ENCODE measurements around the gene PERCC1. TPM values are rescaled to one million over a fixed set of nuclear protein-coding genes. Genes with fewer than 3 reads are reported as not detected.
"Not testable (repeated sequence)": the region's sequence is repeated elsewhere in the genome, so short reads cannot be mapped to it uniquely, and the experiment has no call there.

PERCC1 gene
- total RNA-seq, 1 donor from 2014 or later: not detected

GRCh38 chr16:1437606-1438005 lies 6.7 kb downstream of the PERCC1 start:
- no peak overlapping the region for H3K4me3 ChIP-seq (ENCODE audit: low read depth, low read length)
- H3K36me3 ChIP-seq (ENCODE audit: control insufficient read depth, insufficient read depth, low read length): no peaks in the 10 kb centered on the region
- H3K27me3 ChIP-seq (ENCODE audit: control insufficient read depth, insufficient read depth, low read length): peaks cover 17% of the 10 kb centered on the region
- no peak for TF ChIP-seq CTCF (IDR thresholded peaks at IDR 0.05; ENCODE audit: insufficient read depth, low read length, poor library complexity, severe bottlenecking)
- DNase-seq (ENCODE audit: low read depth): no peak

GRCh38 chr16:1438229-1439057 lies 7.6 kb downstream of the PERCC1 start:
- TF ChIP-seq CTCF (IDR thresholded peaks at IDR 0.05; ENCODE audit: insufficient read depth, low read length, poor library complexity, severe bottlenecking): no peak
- Histone ChIP-seq H3K36me3 (ENCODE audit: control insufficient read depth, insufficient read depth, low read length) (no peaks in the 10 kb centered on the region), H3K27me3 (ENCODE audit: control insufficient read depth, insufficient read depth, low read length) (peaks cover 9% of the 10 kb centered on the region), H3K4me3 (ENCODE audit: low read depth, low read length) (no peak overlapping the region)
- no peak for DNase-seq (ENCODE audit: low read depth)

GRCh38 chr16:1439058-1439698 lies 8.3 kb downstream of the PERCC1 start:
- no peaks in the 10 kb centered on the region for H3K36me3 ChIP-seq (ENCODE audit: control insufficient read depth, insufficient read depth, low read length)
- no peak overlapping the region for H3K4me3 ChIP-seq (ENCODE audit: low read depth, low read length)
- DNase-seq (ENCODE audit: low read depth): no peak
- no peak for TF ChIP-seq CTCF (IDR thresholded peaks at IDR 0.05; ENCODE audit: insufficient read depth, low read length, poor library complexity, severe bottlenecking)
- peaks cover 2% of the 10 kb centered on the region for H3K27me3 ChIP-seq (ENCODE audit: control insufficient read depth, insufficient read depth, low read length)

GRCh38 chr16:1439699-1440074 lies 8.8 kb downstream of the PERCC1 start:
- H3K4me3 ChIP-seq (ENCODE audit: low read depth, low read length): not testable (repeated sequence)

GRCh38 chr16:1441391-1441829 lies 10.5 kb downstream of the PERCC1 start:
- H3K4me3 ChIP-seq (ENCODE audit: low read depth, low read length): no peak overlapping the region
- no peaks in the 10 kb centered on the region for H3K36me3 ChIP-seq (ENCODE audit: control insufficient read depth, insufficient read depth, low read length)
- TF ChIP-seq CTCF (IDR thresholded peaks at IDR 0.05; ENCODE audit: insufficient read depth, low read length, poor library complexity, severe bottlenecking): no peak
- peaks cover 2% of the 10 kb centered on the region for H3K27me3 ChIP-seq (ENCODE audit: control insufficient read depth, insufficient read depth, low read length)
- no peak for DNase-seq (ENCODE audit: low read depth)

More at GRCh38 chr16:1439699-1440074, 8.8 kb downstream of the PERCC1 start:
- not testable (repeated sequence) for H3K36me3 ChIP-seq (ENCODE audit: control insufficient read depth, insufficient read depth, low read length); H3K27me3 ChIP-seq (ENCODE audit: control insufficient read depth, insufficient read depth, low read length); DNase-seq (ENCODE audit: low read depth)

GRCh38 chr16:1442697-1443096 lies 11.8 kb downstream of the PERCC1 start:
- no peak for DNase-seq (ENCODE audit: low read depth)
- no peak for TF ChIP-seq CTCF (IDR thresholded peaks at IDR 0.05; ENCODE audit: insufficient read depth, low read length, poor library complexity, severe bottlenecking)
- peaks cover 2% of the 10 kb centered on the region for H3K27me3 ChIP-seq (ENCODE audit: control insufficient read depth, insufficient read depth, low read length)
- H3K36me3 ChIP-seq (ENCODE audit: control insufficient read depth, insufficient read depth, low read length): no peaks in the 10 kb centered on the region
- no peak overlapping the region for H3K4me3 ChIP-seq (ENCODE audit: low read depth, low read length)

All from kidney epithelial cell (primary cell).